H9 (cell line): ENCODE results near the gene LLGL2. TPM values are rescaled to one million over a fixed set of nuclear protein-coding genes. Genes with fewer than 3 reads are reported as not detected.
A peak's percentile ranks its signal among the peaks of the same experiment; 100 is the strongest.

ENCODE experiments used
- DNase-seq: peaks from one replicate; pipeline ENCODE4 v3.0.0-alpha.2; 2017
- H2AFZ ChIP-seq: one replicate; pipeline ENCODE4 v1.6.1; 2013; ENCODE audit warnings: mild to moderate bottlenecking, low read length, control low read depth, moderate library complexity
- H2AK5ac ChIP-seq: 2 replicates; pipeline ENCODE4 v1.6.1; 2013; ENCODE audit warnings: low read length, control low read depth, mixed read lengths; ENCODE audit not compliant: insufficient read length
- H2BK120ac ChIP-seq: one replicate; pipeline ENCODE4 v1.6.1; 2013; ENCODE audit warnings: low read depth, mild to moderate bottlenecking, low read length, control low read depth, inconsistent platforms; ENCODE audit not compliant: poor library complexity, severe bottlenecking
- H2BK12ac ChIP-seq: 2 replicates; pipeline ENCODE4 v1.6.1; 2013; ENCODE audit warnings: low read length, control low read depth, mixed read lengths, low read depth; ENCODE audit not compliant: insufficient read length
- H2BK15ac ChIP-seq: 2 replicates; pipeline ENCODE4 v1.6.1; 2013; ENCODE audit warnings: low read depth, low read length, control low read depth
- H2BK20ac ChIP-seq: one replicate; pipeline ENCODE4 v1.6.1; 2013; ENCODE audit warnings: low read depth, mild to moderate bottlenecking, low read length, control low read depth, inconsistent platforms; ENCODE audit not compliant: poor library complexity, severe bottlenecking
- H2BK5ac ChIP-seq: 2 replicates; pipeline ENCODE4 v1.6.1; 2013; ENCODE audit warnings: low read length, control low read depth, mixed read lengths; ENCODE audit not compliant: insufficient read length
- H3K14ac ChIP-seq: 2 replicates; pipeline ENCODE4 v1.6.1; 2013; ENCODE audit warnings: low read length, control low read depth; ENCODE audit not compliant: insufficient read depth
- H3K18ac ChIP-seq: 2 replicates; pipeline ENCODE4 v1.6.1; 2013; ENCODE audit warnings: low read depth, mild to moderate bottlenecking, mixed read lengths, low read length, control low read depth; ENCODE audit not compliant: insufficient read length
- H3K23ac ChIP-seq: 2 replicates; pipeline ENCODE4 v1.6.1; 2013; ENCODE audit warnings: low read length, control low read depth, mixed read lengths, low read depth; ENCODE audit not compliant: insufficient read length
- H3K23me2 ChIP-seq: 2 replicates; pipeline ENCODE4 v1.6.1; 2013; ENCODE audit warnings: low read depth, mild to moderate bottlenecking, mixed read lengths, low read length, control low read depth; ENCODE audit not compliant: insufficient read length, poor library complexity, severe bottlenecking
- H3K27ac ChIP-seq: 2 replicates; pipeline ENCODE4 v1.5.1; 2013; ENCODE audit warnings: low read length, control low read depth, mixed read lengths, low read depth; ENCODE audit not compliant: insufficient read length
- H3K27me3 ChIP-seq: 2 replicates; pipeline ENCODE4 v1.6.1; 2013; ENCODE audit warnings: low read length, control low read depth, inconsistent platforms; ENCODE audit not compliant: insufficient read depth
- H3K4ac ChIP-seq: 2 replicates; pipeline ENCODE4 v1.6.1; 2013; ENCODE audit warnings: low read depth, mild to moderate bottlenecking, control low read depth, inconsistent platforms, low read length, moderate library complexity
- H3K4me1 ChIP-seq: 2 replicates; pipeline ENCODE4 v1.6.1; 2013; ENCODE audit warnings: low read length, control low read depth, inconsistent platforms; ENCODE audit not compliant: insufficient read depth
- H3K4me2 ChIP-seq: 2 replicates; pipeline ENCODE4 v1.6.1; 2013; ENCODE audit warnings: low read length, control low read depth, mixed read lengths; ENCODE audit not compliant: insufficient read length, insufficient read depth
- H3K56ac ChIP-seq: 2 replicates; pipeline ENCODE4 v1.6.1; 2013; ENCODE audit warnings: low read depth, mild to moderate bottlenecking, mixed read lengths, low read length, control low read depth; ENCODE audit not compliant: insufficient read length
- H3K79me1 ChIP-seq: 2 replicates; pipeline ENCODE4 v1.6.1; 2013; ENCODE audit warnings: low read depth, mild to moderate bottlenecking, moderate library complexity, low read length, control low read depth, inconsistent platforms; ENCODE audit not compliant: insufficient read depth, poor library complexity, severe bottlenecking
- H3K79me2 ChIP-seq: 2 replicates; pipeline ENCODE4 v1.6.1; 2013; ENCODE audit warnings: low read length, control low read depth, inconsistent platforms; ENCODE audit not compliant: insufficient read depth
- H3K9ac ChIP-seq: 2 replicates; pipeline ENCODE4 v1.6.1; 2013; ENCODE audit warnings: low read length, control low read depth, mixed read lengths; ENCODE audit not compliant: insufficient read length; ENCODE audit errors: extremely low read depth
- H3K9me3 ChIP-seq: one replicate; pipeline ENCODE4 v1.6.1; 2013; ENCODE audit warnings: low read depth, low read length, inconsistent platforms; ENCODE audit not compliant: control insufficient read depth
- H3T11ph ChIP-seq: one replicate; pipeline ENCODE4 v1.6.1; 2013; ENCODE audit warnings: mild to moderate bottlenecking, low read length, control low read depth, inconsistent platforms
- H4K20me1 ChIP-seq: one replicate; pipeline ENCODE4 v1.6.1; 2013; ENCODE audit not compliant: control insufficient read depth, insufficient read length, insufficient read depth
- H4K5ac ChIP-seq: 2 replicates; pipeline ENCODE4 v1.6.1; 2013; ENCODE audit warnings: low read depth, mild to moderate bottlenecking, mixed read lengths, low read length, control low read depth; ENCODE audit not compliant: insufficient read length
- H4K8ac ChIP-seq: replicated peaks from 2 replicates; pipeline ENCODE4 v1.6.1; 2013; ENCODE audit warnings: low read length, control low read depth, mixed read lengths, low read depth; ENCODE audit not compliant: insufficient read length
- H4K91ac ChIP-seq: 2 replicates; pipeline ENCODE4 v1.6.1; 2013; ENCODE audit warnings: low read depth, mild to moderate bottlenecking, moderate library complexity, mixed read lengths, low read length, control low read depth; ENCODE audit not compliant: insufficient read length
- H3K27ac Mint-ChIP-seq, 3 experiments: 2 replicates in 2 of 3; 3 replicates in 1 of 3; pipeline ENCODE4 v1.8.0; 2020 to 2021; ENCODE audit warnings: mixed read lengths in 3 of 3, mild to moderate bottlenecking in 1 of 3, moderate library complexity in 1 of 3
- H3K27me3 Mint-ChIP-seq: 2 replicates; pipeline ENCODE4 v1.8.0; 2021; ENCODE audit warnings: low read depth, mild to moderate bottlenecking, moderate library complexity, mixed read lengths
- H3K36me3 Mint-ChIP-seq, 3 experiments: 2 replicates in 2 of 3; 3 replicates in 1 of 3; pipeline ENCODE4 v1.8.0; 2020 to 2021; ENCODE audit warnings: low read depth in 3 of 3, mixed read lengths in 3 of 3; ENCODE audit not compliant: insufficient read depth in 1 of 3
- H3K4me1 Mint-ChIP-seq, 2 experiments: 2 replicates each; pipeline ENCODE4 v1.8.0; 2020; ENCODE audit warnings: mixed read lengths in 2 of 2
- H3K4me3 Mint-ChIP-seq, 2 experiments: 2 replicates in 1 of 2; 3 replicates in 1 of 2; pipeline ENCODE4 v1.8.0; 2020 to 2021; ENCODE audit warnings: mild to moderate bottlenecking in 2 of 2, mixed read lengths in 2 of 2, moderate library complexity in 1 of 2
- H3K9me3 Mint-ChIP-seq, 2 experiments: 2 replicates in 1 of 2; 3 replicates in 1 of 2; pipeline ENCODE4 v1.8.0; 2020; ENCODE audit warnings: mild to moderate bottlenecking in 2 of 2, mixed read lengths in 2 of 2, moderate library complexity in 1 of 2
- CTCF ChIP-seq: fragments of 200-600 bp; sonication (generic); conservative IDR thresholded peaks from 3 replicates; pipeline ENCODE4 v1.8.0; 2021; ENCODE audit warnings: antibody characterized with exemption, mild to moderate bottlenecking
- WGBS: extraction: QIAGEN DNeasy Blood & Tissue Kit; methylation state at CpG from one replicate; pipeline ENCODE4 v1.1.7; 2013; ENCODE audit warnings: missing lambda C conversion rate, low lambda C conversion rate, mixed read lengths; ENCODE audit not compliant: insufficient read length; ENCODE audit errors: extremely low coverage; 5-methylcytosine and 5-hydroxymethylcytosine counted together
- total RNA-seq: library from RNA; stranded (reverse); gene quantifications from 2 replicates; pipeline ENCODE4 v1.2.1, GENCODE V29; 2021

Gene LLGL2
- total RNA-seq, 1 experiment from 2014 or later, result 90.4 TPM

GRCh38 chr17:75546181-75546580 is 20.7 kb downstream of the LLGL2 start:
- no peaks in the 10 kb centered on the region for H3K27me3 ChIP-seq
- Mint-ChIP-seq H3K4me1 (peaks cover 32 to 40% of the 10 kb centered on the region in 2 experiments), H3K27ac (0 out of 7 replicates have a peak overlapping the region, but pooled peaks of 1 of the 3 experiments have one; percentile 28), H3K9me3 (no peaks in the 10 kb centered on the region), H3K4me3 (no peak overlapping the region), H3K36me3 (peaks cover 0 to 16% (median 4%) of the 10 kb centered on the region in 3 experiments; a peak in 3 of 7 replicates), H3K27me3 (no peaks in the 10 kb centered on the region)
- H3K23me2 ChIP-seq, result peaks cover 5% of the 10 kb centered on the region
- H3K79me1 ChIP-seq, result no peaks in the 10 kb centered on the region
- H3K9me3 ChIP-seq, result no peaks in the 10 kb centered on the region
- H3K4me1 ChIP-seq, result peaks cover 4% of the 10 kb centered on the region; the same call in 1 of the 2 replicates
- no peaks in the 10 kb centered on the region for H3K79me2 ChIP-seq
- no peak overlapping the region for H3K14ac ChIP-seq
- no peak overlapping the region for H3K4me2 ChIP-seq
- H2AFZ ChIP-seq, result no peak overlapping the region
- H4K91ac ChIP-seq, result no peak overlapping the region
- no peak overlapping the region for H3K23ac ChIP-seq
- H2BK12ac ChIP-seq, result no peak overlapping the region
- H3K27ac ChIP-seq, result no peak overlapping the region
- no peak overlapping the region for H4K5ac ChIP-seq
- no peak overlapping the region for H2BK20ac ChIP-seq
- H3T11ph ChIP-seq, result no peak overlapping the region
- H3K9ac ChIP-seq, result no peak overlapping the region
- WGBS, result no CpG with 5 or more reads among the region's 13 CpGs
- no peak overlapping the region for H3K56ac ChIP-seq
- H2BK15ac ChIP-seq, result no peak overlapping the region
- no peak overlapping the region for H2BK5ac ChIP-seq
- H2BK120ac ChIP-seq, result no peak overlapping the region
- no peak overlapping the region for H2AK5ac ChIP-seq
- no peak overlapping the region for H4K8ac ChIP-seq
- no peak for TF ChIP-seq CTCF
- no peak overlapping the region for H3K18ac ChIP-seq
- no peak overlapping the region for H3K4ac ChIP-seq
- no peaks in the 10 kb centered on the region for H4K20me1 ChIP-seq
- no peak for DNase-seq
